IMR-90 (cell line): Measurements from ENCODE around the gene GPLD1. TPM values are rescaled to one million over a fixed set of nuclear protein-coding genes. Genes with fewer than 3 reads are reported as not detected.

ENCODE experiments used
- ATAC-seq: fragments of 200-7000 bp; cut with Tn5 transposase; 2 replicates; pipeline ENCODE4 v1.9.1; 2020; ENCODE audit warnings: low read depth, mild to moderate bottlenecking, moderate library complexity
- BruUV-seq: library from RNA; stranded (reverse); fragments of 400-500 nt; replicated peaks from 2 replicates; lab custom pipeline; 2021; lab: Mats Ljungman, UMichigan
- CTCF ChIA-PET: fragments of 300-600 bp; formaldehyde crosslinking; extraction: SDS; loops from one replicate; lab custom pipeline; 2021; ENCODE audit warnings: antibody characterized with exemption; lab: Yijun Ruan, JAX
- POLR2A ChIA-PET: fragments of 300-600 bp; sonication (Branson Sonifier 250); formaldehyde crosslinking; loops from one replicate; lab custom pipeline; 2022; ENCODE audit warnings: antibody characterized with exemption; ENCODE audit not compliant: unreplicated experiment; lab: Charles Lee
- DNase-seq: peaks from one replicate; pipeline ENCODE4 v3.0.0; 2013
- H2AFZ ChIP-seq: replicated peaks from 2 replicates; pipeline ENCODE3; 2013; ENCODE audit warnings: low read length, mild to moderate bottlenecking; ENCODE audit not compliant: poor library complexity
- H2AK5ac ChIP-seq: 2 replicates; pipeline ENCODE4 v1.6.1; 2013; ENCODE audit warnings: low read depth, low read length, inconsistent platforms
- H2AK9ac ChIP-seq: replicated peaks from 2 replicates; pipeline ENCODE3; 2013; ENCODE audit warnings: mild to moderate bottlenecking, low read depth, low read length, moderate library complexity; ENCODE audit not compliant: poor library complexity
- H2BK120ac ChIP-seq: 2 replicates; pipeline ENCODE4 v1.6.1; 2013; ENCODE audit warnings: low read depth, low read length, inconsistent platforms
- H2BK15ac ChIP-seq: 3 replicates; pipeline ENCODE4 v1.6.1; 2013; ENCODE audit warnings: low read depth, low read length, inconsistent platforms
- H2BK20ac ChIP-seq: 2 replicates; pipeline ENCODE4 v1.6.1; 2013; ENCODE audit warnings: low read depth, mild to moderate bottlenecking, inconsistent platforms, low read length, moderate library complexity
- H2BK5ac ChIP-seq: 2 replicates; pipeline ENCODE4 v1.6.1; 2013; ENCODE audit warnings: mild to moderate bottlenecking, low read depth, low read length, inconsistent platforms; ENCODE audit not compliant: poor library complexity, severe bottlenecking
- H3K14ac ChIP-seq: replicated peaks from 2 replicates; pipeline ENCODE4 v1.6.1; 2013; ENCODE audit warnings: low read depth, low read length, inconsistent platforms
- H3K18ac ChIP-seq: 2 replicates; pipeline ENCODE4 v1.6.1; 2013; ENCODE audit warnings: low read depth, low read length, control low read depth
- H3K23ac ChIP-seq: 2 replicates; pipeline ENCODE4 v1.6.1; 2013; ENCODE audit warnings: low read depth, low read length, inconsistent platforms
- H3K27ac ChIP-seq: 2 replicates; pipeline ENCODE4 v1.5.1; 2013; ENCODE audit warnings: mild to moderate bottlenecking, control low read depth, low read length; ENCODE audit not compliant: insufficient read depth
- H3K27me3 ChIP-seq: 2 replicates; pipeline ENCODE4 v1.6.1; 2013; ENCODE audit warnings: low read length; ENCODE audit not compliant: control insufficient read depth, insufficient read depth
- H3K36me3 ChIP-seq: 2 replicates; pipeline ENCODE4 v1.6.1; 2013; ENCODE audit warnings: low read length, mixed read lengths; ENCODE audit not compliant: control insufficient read depth, insufficient read depth
- H3K4ac ChIP-seq: 2 replicates; pipeline ENCODE4 v1.6.1; 2013; ENCODE audit warnings: low read depth, low read length, inconsistent platforms
- H3K4me1 ChIP-seq: 2 replicates; pipeline ENCODE4 v1.6.1; 2013; ENCODE audit warnings: low read length, mixed read lengths; ENCODE audit not compliant: control insufficient read depth, insufficient read depth
- H3K4me2 ChIP-seq: 2 replicates; pipeline ENCODE4 v1.6.1; 2013; ENCODE audit warnings: low read depth, mild to moderate bottlenecking, control low read depth, low read length, moderate library complexity
- H3K4me3 ChIP-seq: 2 replicates; pipeline ENCODE4 v1.5.1; 2013; ENCODE audit warnings: low read depth, mild to moderate bottlenecking, control low read depth, low read length, moderate library complexity; ENCODE audit not compliant: insufficient read depth
- H3K56ac ChIP-seq: 2 replicates; pipeline ENCODE4 v1.6.1; 2013; ENCODE audit warnings: low read length, inconsistent platforms; ENCODE audit not compliant: insufficient read depth; ENCODE audit errors: extremely low read depth
- H3K79me1 ChIP-seq, 2 experiments: 2 replicates each; pipeline ENCODE4 v1.6.1; 2013; ENCODE audit warnings: low read length in 2 of 2, inconsistent platforms in 1 of 2, low read depth in 1 of 2
- H3K9ac ChIP-seq: 2 replicates; pipeline ENCODE4 v1.6.1; 2013; ENCODE audit warnings: low read depth, low read length, control low read depth
- H3K9me1 ChIP-seq: 2 replicates; pipeline ENCODE4 v1.6.1; 2013; ENCODE audit warnings: low read length, inconsistent platforms; ENCODE audit not compliant: insufficient read depth
- H3K9me3 ChIP-seq: 2 replicates; pipeline ENCODE4 v1.6.1; 2013; ENCODE audit warnings: low read length; ENCODE audit not compliant: control insufficient read depth, insufficient read depth
- H4K20me1 ChIP-seq: 2 replicates; pipeline ENCODE4 v1.6.1; 2013; ENCODE audit warnings: low read length, inconsistent platforms; ENCODE audit not compliant: insufficient read depth
- H4K5ac ChIP-seq: 2 replicates; pipeline ENCODE4 v1.6.1; 2013; ENCODE audit warnings: mild to moderate bottlenecking, low read depth, low read length, control low read depth
- H4K8ac ChIP-seq, 2 experiments: 2 replicates each; pipeline ENCODE4 v1.6.1; 2013; ENCODE audit warnings: low read depth in 2 of 2, low read length in 2 of 2, control low read depth in 1 of 2, inconsistent platforms in 1 of 2
- H4K91ac ChIP-seq: 2 replicates; pipeline ENCODE4 v1.6.1; 2013; ENCODE audit warnings: low read depth, low read length, inconsistent platforms; ENCODE audit not compliant: insufficient read depth
- BHLHE40 ChIP-seq: fragments of 150-350 bp; IDR thresholded peaks from 2 replicates; pipeline ENCODE4 v1.6.1; 2016; ENCODE audit warnings: mild to moderate bottlenecking, low read depth, low read length
- CEBPB ChIP-seq: IDR thresholded peaks from 2 replicates; pipeline ENCODE4 v1.6.1; 2012; ENCODE audit warnings: low read depth, low read length, improper control_type of control experiment
- CHD1 ChIP-seq: IDR thresholded peaks from 2 replicates; pipeline ENCODE4 v1.6.1; 2012; ENCODE audit warnings: low read depth, low read length, improper control_type of control experiment
- FOS ChIP-seq: fragments of 150-350 bp; IDR thresholded peaks from 2 replicates; pipeline ENCODE4 v1.6.1; 2016; ENCODE audit warnings: low read depth, low read length
- MAFK ChIP-seq: IDR thresholded peaks from 2 replicates; pipeline ENCODE4 v1.6.1; 2012; ENCODE audit warnings: low read depth, low read length, improper control_type of control experiment
- MAZ ChIP-seq: IDR thresholded peaks from 2 replicates; pipeline ENCODE4 v1.6.1; 2012; ENCODE audit warnings: low read depth, mild to moderate bottlenecking, low read length, improper control_type of control experiment, moderate library complexity, borderline replicate concordance
- MXI1 ChIP-seq: IDR thresholded peaks from 2 replicates; pipeline ENCODE4 v1.6.1; 2012; ENCODE audit warnings: low read depth, mild to moderate bottlenecking, low read length, moderate library complexity, borderline replicate concordance
- NFE2L2 ChIP-seq: fragments of 150-350 bp; IDR thresholded peaks from 2 replicates; pipeline ENCODE4 v1.6.1; 2016; ENCODE audit warnings: low read depth, mild to moderate bottlenecking, low read length
- POLR2A ChIP-seq: IDR thresholded peaks from 2 replicates; pipeline ENCODE4 v1.6.1; 2012; ENCODE audit warnings: mild to moderate bottlenecking, low read depth, low read length
- RAD21 ChIP-seq: IDR thresholded peaks from 2 replicates; pipeline ENCODE4 v1.6.1; 2012; ENCODE audit warnings: low read length, improper control_type of control experiment
- RCOR1 ChIP-seq: IDR thresholded peaks from 2 replicates; pipeline ENCODE4 v1.6.1; 2012; ENCODE audit warnings: mild to moderate bottlenecking, low read length, improper control_type of control experiment; ENCODE audit not compliant: insufficient replicate concordance
- RFX5 ChIP-seq: IDR thresholded peaks from 2 replicates; pipeline ENCODE4 v1.8.0; 2012; ENCODE audit warnings: low read depth, mild to moderate bottlenecking, low read length, moderate library complexity
- SMC3 ChIP-seq: fragments of 150-350 bp; IDR thresholded peaks from 2 replicates; pipeline ENCODE4 v1.6.1; 2016; ENCODE audit warnings: low read depth, mild to moderate bottlenecking, antibody characterized with exemption, low read length, moderate library complexity
- USF2 ChIP-seq: fragments of 150-350 bp; IDR thresholded peaks from 2 replicates; pipeline ENCODE4 v1.6.1; 2017; ENCODE audit warnings: mild to moderate bottlenecking, antibody characterized with exemption, low read length, low read depth
- WGBS, 2 experiments: methylation state at CpG; one replicate each; pipeline versions ENCODE4 v1.1.5 to v1.1.7; 2013; ENCODE audit warnings: missing lambda C conversion rate in 2 of 2; ENCODE audit not compliant: insufficient read length in 1 of 2; ENCODE audit errors: extremely low coverage in 2 of 2; 5-methylcytosine and 5-hydroxymethylcytosine counted together
- dilution Hi-C: fragments of 300-500 bp; cut with HindIII; formaldehyde crosslinking; loops from one replicate; pipeline ENCODE4 v1.14.3; 2018; ENCODE audit warnings: low sequenced_read_pairs; ENCODE audit not compliant: unreplicated experiment
- in situ Hi-C: fragments of 300-500 bp; cut with MboI; formaldehyde crosslinking; loops from 3 replicates; pipeline ENCODE4 v1.14.3; 2019; ENCODE audit warnings: low sequenced_read_pairs, inconsistent platforms, mixed read lengths
- intact Hi-C: fragments of 100-400 bp; cut with micrococcal nuclease; formaldehyde crosslinking; loops from 2 replicates; pipeline ENCODE4 v1.10.0; 2022
- polyA plus RNA-seq, 3 experiments: library from polyadenylated mRNA; depleted of rRNA; stranded (reverse); fragments of >200 nt; gene quantifications; 2 replicates each; pipeline ENCODE4 v1.2.3, GENCODE V29; 2012; ENCODE audit warnings: low replicate concordance in 1 of 3
- total RNA-seq: library from RNA; depleted of rRNA; stranded (reverse); fragments of >200 nt; gene quantifications from 2 replicates; pipeline ENCODE4 v1.2.3, GENCODE V29; 2012
- TF ChIP-seq, protein P1 (sequence below): conservative IDR thresholded peaks from 2 replicates; pipeline ENCODE4 v1.5.1; 2012; ENCODE audit warnings: mild to moderate bottlenecking, low read depth, low read length, improper control_type of control experiment
- TF ChIP-seq, protein P2 (sequence below): fragments of 150-350 bp; IDR thresholded peaks from 2 replicates; pipeline ENCODE4 v1.6.1; 2016; ENCODE audit warnings: low read depth, mild to moderate bottlenecking, low read length, moderate library complexity, borderline replicate concordance

Gene GPLD1
- total and polyA plus RNA-seq, 2 of the 4 experiments (the other 2 are of a cell fraction), result 0.05 to 0.18 TPM

DNA sequence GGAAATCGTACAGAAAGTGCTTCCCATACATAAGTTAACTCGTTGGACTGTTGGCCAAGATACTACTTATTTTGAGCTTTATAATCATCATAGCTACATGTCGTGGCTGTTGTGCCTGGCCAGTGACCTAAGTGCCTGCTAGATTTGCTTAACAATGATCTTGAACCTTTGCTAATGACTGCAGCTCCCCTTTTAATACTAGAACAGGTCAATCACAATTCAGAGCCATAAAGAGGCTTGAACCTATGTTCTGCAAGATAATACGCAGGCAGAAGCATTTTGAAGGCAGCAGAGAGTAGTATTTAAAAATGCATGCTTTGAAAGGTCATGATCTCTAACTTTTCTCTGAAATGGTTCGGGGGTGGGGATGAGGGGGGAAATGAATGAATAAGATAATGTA, 84.1 kb downstream of the GPLD1 start:
- in situ Hi-C loops, result no loop called here
- 87% methylated on average over 4 of the region's 5 CpGs; no CpG with 5 or more reads in 1 of the 2 experiments for WGBS, 2 experiments
- H2BK5ac ChIP-seq, result no peak overlapping the region

More for the DNA sequence above, 84.1 kb downstream of the GPLD1 start:
- no peak overlapping the region for H2AK9ac ChIP-seq
- H3K79me1 ChIP-seq, result peaks cover 10 to 27% of the 10 kb centered on the region in 2 experiments
- no peaks in the 10 kb centered on the region for H3K9me3 ChIP-seq
- no peaks in the 10 kb centered on the region for H3K27me3 ChIP-seq
- peaks cover 2% of the 10 kb centered on the region; the same call in 1 of the 2 replicates for H3K9me1 ChIP-seq
- no peak overlapping the region for H4K5ac ChIP-seq
- H3K36me3 ChIP-seq, result peaks cover 8% of the 10 kb centered on the region
- no peak for ATAC-seq
- no peak for DNase-seq
- no peak overlapping the region for H3K18ac ChIP-seq
- intact Hi-C loops (no loop called here), dilution Hi-C loops (no loop called here)
- no peak overlapping the region for H3K27ac ChIP-seq
- no peak overlapping the region for H2BK120ac ChIP-seq
- no peak overlapping the region for H3K9ac ChIP-seq
- H2AFZ ChIP-seq, result no peak overlapping the region
- no peak overlapping the region for H3K4me3 ChIP-seq
- no peak overlapping the region for H3K14ac ChIP-seq
- H4K20me1 ChIP-seq, result no peaks in the 10 kb centered on the region; the same call in 1 of the 2 replicates
- no peak overlapping the region for H4K91ac ChIP-seq
- POLR2A ChIA-PET, result no interaction called here
- H3K23ac ChIP-seq, result no peak overlapping the region
- H3K4me1 ChIP-seq, result no peaks in the 10 kb centered on the region; the same call in 1 of the 2 replicates
- CTCF ChIA-PET, result interaction anchor here (0.7 to 0.9 kb wide), 2 partner anchors 16 to 25 kb away, joined by 3 to 5 read pairs; no protein-coding TSS in a partner anchor
- TF ChIP-seq MAZ (no peak), RFX5 (no peak), USF2 (no peak), RAD21 (no peak), RCOR1 (no peak), SMC3 (no peak), MXI1 (no peak), MAFK (no peak), CEBPB (no peak), CHD1 (no peak), BHLHE40 (no peak), FOS (no peak), POLR2A (no peak), NFE2L2 (no peak)
- TF ChIP-seq, protein P1, sequence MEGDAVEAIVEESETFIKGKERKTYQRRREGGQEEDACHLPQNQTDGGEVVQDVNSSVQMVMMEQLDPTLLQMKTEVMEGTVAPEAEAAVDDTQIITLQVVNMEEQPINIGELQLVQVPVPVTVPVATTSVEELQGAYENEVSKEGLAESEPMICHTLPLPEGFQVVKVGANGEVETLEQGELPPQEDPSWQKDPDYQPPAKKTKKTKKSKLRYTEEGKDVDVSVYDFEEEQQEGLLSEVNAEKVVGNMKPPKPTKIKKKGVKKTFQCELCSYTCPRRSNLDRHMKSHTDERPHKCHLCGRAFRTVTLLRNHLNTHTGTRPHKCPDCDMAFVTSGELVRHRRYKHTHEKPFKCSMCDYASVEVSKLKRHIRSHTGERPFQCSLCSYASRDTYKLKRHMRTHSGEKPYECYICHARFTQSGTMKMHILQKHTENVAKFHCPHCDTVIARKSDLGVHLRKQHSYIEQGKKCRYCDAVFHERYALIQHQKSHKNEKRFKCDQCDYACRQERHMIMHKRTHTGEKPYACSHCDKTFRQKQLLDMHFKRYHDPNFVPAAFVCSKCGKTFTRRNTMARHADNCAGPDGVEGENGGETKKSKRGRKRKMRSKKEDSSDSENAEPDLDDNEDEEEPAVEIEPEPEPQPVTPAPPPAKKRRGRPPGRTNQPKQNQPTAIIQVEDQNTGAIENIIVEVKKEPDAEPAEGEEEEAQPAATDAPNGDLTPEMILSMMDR, result no peak
- TF ChIP-seq, protein P2, sequence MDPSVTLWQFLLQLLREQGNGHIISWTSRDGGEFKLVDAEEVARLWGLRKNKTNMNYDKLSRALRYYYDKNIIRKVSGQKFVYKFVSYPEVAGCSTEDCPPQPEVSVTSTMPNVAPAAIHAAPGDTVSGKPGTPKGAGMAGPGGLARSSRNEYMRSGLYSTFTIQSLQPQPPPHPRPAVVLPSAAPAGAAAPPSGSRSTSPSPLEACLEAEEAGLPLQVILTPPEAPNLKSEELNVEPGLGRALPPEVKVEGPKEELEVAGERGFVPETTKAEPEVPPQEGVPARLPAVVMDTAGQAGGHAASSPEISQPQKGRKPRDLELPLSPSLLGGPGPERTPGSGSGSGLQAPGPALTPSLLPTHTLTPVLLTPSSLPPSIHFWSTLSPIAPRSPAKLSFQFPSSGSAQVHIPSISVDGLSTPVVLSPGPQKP, result no peak
- H2BK20ac ChIP-seq, result no peak overlapping the region
- no peak overlapping the region for H2BK15ac ChIP-seq
- H3K4ac ChIP-seq, result no peak overlapping the region
- H3K56ac ChIP-seq, result no peak overlapping the region
- H3K4me2 ChIP-seq, result no peak overlapping the region
- no peak overlapping the region for H4K8ac ChIP-seq
- H2AK5ac ChIP-seq, result no peak overlapping the region
- BruUV-seq, result no TSS peak
